Tibial artery (tissue), 4 donors: Measurements from ENCODE around the gene UBE2D2.

Source experiments
- DNase-seq, 2 donors: peaks; one replicate each; pipeline ENCODE4 v3.0.0-alpha.2; 2019
- H3K27ac ChIP-seq, 2 donors: fragments of 200-600 bp; sonication (generic) in 1 of 2; 1 replicate in 1 of 2; 2 replicates in 1 of 2; pipeline ENCODE4 v1.5.1; 2018 to 2019; ENCODE audit warnings: mild to moderate bottlenecking in 1 of 2
- H3K27me3 ChIP-seq, 2 donors: fragments of 200-600 bp; sonication (generic) in 1 of 2; one replicate each; pipeline versions ENCODE4 v1.5.1 to v1.6.0; 2016 to 2019
- H3K36me3 ChIP-seq, 3 donors: fragments of 200-600 bp; sonication (generic) in 2 of 3; one replicate each; pipeline ENCODE4 v1.5.1; 2016 to 2019; ENCODE audit warnings: mild to moderate bottlenecking in 2 of 3
- H3K4me1 ChIP-seq, 4 donors: fragments of 200-600 bp; sonication (generic) in 2 of 4; 1 replicate in 3 of 4; 2 replicates in 1 of 4; pipeline ENCODE4 v1.5.1; 2016 to 2019
- H3K4me3 ChIP-seq, 2 donors: fragments of 200-600 bp; sonication (generic) in 1 of 2; 1 replicate in 1 of 2; 2 replicates in 1 of 2; pipeline ENCODE4 v1.5.1; 2018 to 2019; ENCODE audit warnings: mild to moderate bottlenecking in 2 of 2
- H3K9me3 ChIP-seq, 3 donors: fragments of 200-600 bp; sonication (generic) in 1 of 3; one replicate each; pipeline ENCODE4 v1.5.1; 2016 to 2019
- CTCF ChIP-seq, 2 experiments: fragments of 200-600 bp in 1 of 2; fragments of 450-650 bp in 1 of 2; IDR thresholded peaks; one replicate each; pipeline ENCODE4 v1.5.1; 2017 to 2019; ENCODE audit warnings: antibody characterized with exemption in 2 of 2, mild to moderate bottlenecking in 1 of 2, moderate library complexity in 1 of 2
- intact Hi-C: fragments of 100-400 bp; cut with DNase I; formaldehyde crosslinking; loops from one replicate; pipeline ENCODE4 v1.15.0; 2023; ENCODE audit warnings: low total_unique reads

The UBE2D2 gene

GRCh38 chr5:139562847-139563246, 1.7 kb downstream of the UBE2D2 start:
- Histone ChIP-seq H3K4me1 (peaks cover 0 to 55% (median 40%) of the 10 kb centered on the region in 4 donors), H3K4me3 (peak overlapping the region; percentile 68 to 91), H3K27ac (peak overlapping the region; percentile 95 to 96), H3K9me3 (no peaks in the 10 kb centered on the region), H3K27me3 (no peaks in the 10 kb centered on the region), H3K36me3 (no peaks in the 10 kb centered on the region)
- intact Hi-C loops: no loop called here
- TF ChIP-seq CTCF (IDR thresholded peaks at IDR 0.05): no peak
- DNase-seq: no peak

GRCh38 chr5:139565411-139566305, 4.5 kb downstream of the UBE2D2 start:
- no peak for TF ChIP-seq CTCF (IDR thresholded peaks at IDR 0.05)
- no peak for DNase-seq
- H3K27ac ChIP-seq: peak overlapping the region; percentile 13 to 19
- no peaks in the 10 kb centered on the region for H3K9me3 ChIP-seq
- H3K27me3 ChIP-seq: no peaks in the 10 kb centered on the region
- no peak overlapping the region for H3K4me3 ChIP-seq
- intact Hi-C loops: no loop called here
- peaks cover 0 to 71% (median 53%) of the 10 kb centered on the region in 4 donors for H3K4me1 ChIP-seq
- H3K36me3 ChIP-seq: peaks cover 0 to 7% (median 0%) of the 10 kb centered on the region in 3 donors

- peaks cover 0 to 76% (median 56%) of the 10 kb centered on the region in 4 donors for H3K4me1 ChIP-seq
- no peak for TF ChIP-seq CTCF (IDR thresholded peaks at IDR 0.05)
- intact Hi-C loops: no loop called here
- no peaks in the 10 kb centered on the region for H3K27me3 ChIP-seq
- H3K27ac ChIP-seq: no peak overlapping the region
- no peak overlapping the region for H3K4me3 ChIP-seq
- peaks cover 0 to 12% (median 0%) of the 10 kb centered on the region in 3 donors for H3K36me3 ChIP-seq
- DNase-seq: no peak
- no peaks in the 10 kb centered on the region for H3K9me3 ChIP-seq
Observed at GRCh38 chr5:139566611-139567010, 5.5 kb downstream of the UBE2D2 start.

GRCh38 chr5:139569270-139569955, 8.3 kb downstream of the UBE2D2 start:
- Histone ChIP-seq H3K27ac (no peak overlapping the region), H3K9me3 (no peaks in the 10 kb centered on the region), H3K4me3 (no peak overlapping the region), H3K36me3 (peaks cover 0 to 12% (median 0%) of the 10 kb centered on the region in 3 donors), H3K27me3 (no peaks in the 10 kb centered on the region), H3K4me1 (peaks cover 0 to 76% (median 43%) of the 10 kb centered on the region in 4 donors)
- TF ChIP-seq CTCF (IDR thresholded peaks at IDR 0.05): no peak
- intact Hi-C loops: no loop called here
- DNase-seq: no peak

GRCh38 chr5:139571543-139571942, 10.4 kb downstream of the UBE2D2 start:
- peaks cover 0 to 75% (median 36%) of the 10 kb centered on the region in 4 donors for H3K4me1 ChIP-seq
- H3K27ac ChIP-seq: no peak overlapping the region
- no peak for DNase-seq
- no peak for TF ChIP-seq CTCF (IDR thresholded peaks at IDR 0.05)
- H3K4me3 ChIP-seq: no peak overlapping the region
- no peaks in the 10 kb centered on the region for H3K9me3 ChIP-seq
- no peaks in the 10 kb centered on the region for H3K27me3 ChIP-seq
- intact Hi-C loops: no loop called here
- peaks cover 0 to 12% (median 0%) of the 10 kb centered on the region in 3 donors for H3K36me3 ChIP-seq
